GOT3 (cell line): ENCODE data around the gene DCTN2.

Source experiments
- DNase-seq: peaks from one replicate; lab custom pipeline; 2025; ENCODE audit warnings: mixed read lengths; lab: John Stamatoyannopoulos, UW

Gene DCTN2

GRCh38 chr12:57549909-57550640 lies 3.1 kb upstream of the DCTN2 start, which contains the start of gene KIF5A:
Gene KIF5A, plus strand, starts transcription at chr12:57550044. Its CDS starts 228 bp downstream, at chr12:57550272.
- DNase-seq: no peak

- DNase-seq: no peak
These were observed 2.4 kb upstream of the DCTN2 start for GRCh38 chr12:57549203-57549908.

- DNase-seq: no peak
These were observed 1.5 kb upstream of the DCTN2 start for GRCh38 chr12:57548488-57548887.

GRCh38 chr12:57548013-57548315 lies 972 bp upstream of the DCTN2 start:
- DNase-seq: no peak

GRCh38 chr12:57547288-57548012 lies 458 bp upstream of the DCTN2 start:
- no peak for DNase-seq

- DNase-seq: no peak
These were observed 1.1 kb downstream of the DCTN2 start for GRCh38 chr12:57545809-57546437.

- no peak for DNase-seq
These were observed 3.4 kb downstream of the DCTN2 start for GRCh38 chr12:57543581-57543980.

- DNase-seq: no peak
These were observed 5.3 kb downstream of the DCTN2 start for GRCh38 chr12:57541717-57542116.

- no peak for DNase-seq
These were observed 6.0 kb downstream of the DCTN2 start for GRCh38 chr12:57541001-57541400.

- no peak for DNase-seq
These were observed 7.7 kb downstream of the DCTN2 start for GRCh38 chr12:57539134-57539768.

GRCh38 chr12:57536597-57536942 lies 10.4 kb downstream of the DCTN2 start:
- no peak for DNase-seq

GRCh38 chr12:57535764-57536596 lies 11.0 kb downstream of the DCTN2 start:
- DNase-seq: no peak

- DNase-seq: no peak
These were observed 11.9 kb downstream of the DCTN2 start for GRCh38 chr12:57534991-57535543.

- no peak for DNase-seq
These were observed 12.7 kb downstream of the DCTN2 start for GRCh38 chr12:57534250-57534649.

GRCh38 chr12:57533108-57533507 lies 13.9 kb downstream of the DCTN2 start:
- no peak for DNase-seq

GRCh38 chr12:57531836-57532235 lies 15.2 kb downstream of the DCTN2 start:
- DNase-seq: no peak

GRCh38 chr12:57530396-57531142 lies 16.4 kb downstream of the DCTN2 start:
- no peak for DNase-seq

GRCh38 chr12:57529831-57530230 lies 17.2 kb downstream of the DCTN2 start:
- DNase-seq: no peak

- no peak for DNase-seq
These were observed 18.0 kb downstream of the DCTN2 start for GRCh38 chr12:57528831-57529555.
